NCI-H2029 treated with DMSO at 0.1 percent for 48 hours (cell line): ENCODE data around the gene ZNF629.
"Not testable (repeated sequence)": the region's sequence is repeated elsewhere in the genome, so short reads cannot be mapped to it uniquely, and the experiment has no call there.

Experiments
- DNase-seq: peaks from one replicate; lab custom pipeline; 2025; lab: John Stamatoyannopoulos, UW

ZNF629 gene

DNA sequence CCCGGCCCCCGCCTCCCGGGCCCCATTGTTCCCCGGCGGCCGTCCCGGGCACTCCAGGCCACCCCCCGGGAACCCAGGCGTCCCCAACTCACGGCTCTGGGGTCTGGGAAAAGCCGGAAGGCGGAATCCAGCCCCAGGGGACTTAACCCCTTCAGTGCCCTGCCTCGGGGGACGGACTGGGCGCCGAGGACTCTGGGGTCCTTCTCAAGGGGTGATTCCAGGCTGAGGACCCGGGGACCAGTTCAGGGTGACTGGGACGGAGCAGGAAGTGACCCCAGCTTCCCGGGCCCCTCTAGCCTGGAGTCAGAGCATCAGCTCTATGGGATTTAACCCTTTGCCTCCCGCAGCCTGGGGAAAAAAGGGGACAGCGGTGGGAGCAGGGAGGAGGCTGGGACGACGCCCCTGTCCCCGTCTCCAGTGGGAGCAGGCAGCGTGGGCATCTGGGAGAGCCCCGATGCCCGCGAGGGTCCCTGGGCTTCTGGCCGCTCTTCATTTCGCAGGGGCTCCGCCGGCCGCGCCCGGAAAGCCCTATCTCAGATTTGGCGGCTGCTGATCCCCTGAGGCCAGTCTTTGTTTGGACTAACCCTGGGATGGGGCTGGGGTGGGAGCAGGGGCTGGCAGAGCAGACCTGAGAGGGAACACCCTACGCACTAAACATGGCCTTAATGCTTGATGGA lies at the start of gene ZNF629:
Gene ZNF629 (minus strand): TSS at position 270 of the 677 bp plus-strand sequence. CDS start 2,723 bp downstream, outside the sequence.
- DNase-seq, result no peak

DNA sequence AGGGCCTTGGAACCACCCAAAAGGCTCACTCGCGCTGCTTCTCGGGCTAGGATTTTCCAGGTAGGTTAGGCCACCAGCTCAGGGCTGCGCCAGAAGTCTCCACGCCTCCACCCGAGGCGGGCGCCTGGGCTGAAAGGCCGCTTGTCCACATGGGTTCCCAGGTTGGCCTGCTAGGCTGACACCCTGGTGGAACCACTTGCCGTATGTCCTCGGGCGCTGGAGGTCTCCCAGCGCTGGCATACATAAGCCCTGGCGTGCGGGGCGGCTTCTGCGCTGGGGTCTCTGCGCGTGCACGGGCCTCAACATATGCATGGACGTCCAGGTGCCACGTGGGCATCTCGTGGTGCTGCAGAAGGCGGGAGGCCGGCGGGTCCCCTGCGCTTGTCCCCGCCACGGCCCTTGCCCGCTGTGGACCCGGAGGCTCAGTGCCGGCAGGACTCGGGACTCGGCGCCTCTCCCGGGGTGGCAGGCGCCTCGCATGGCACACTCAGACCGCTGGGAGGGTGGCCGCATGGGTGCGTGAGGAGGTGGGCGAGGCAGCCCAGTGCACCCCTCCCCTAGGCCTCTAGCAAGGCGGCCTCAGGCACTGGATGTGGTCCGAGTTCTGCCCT lies 47.2 kb upstream of the ZNF629 start:
- DNase-seq, result no peak

DNA sequence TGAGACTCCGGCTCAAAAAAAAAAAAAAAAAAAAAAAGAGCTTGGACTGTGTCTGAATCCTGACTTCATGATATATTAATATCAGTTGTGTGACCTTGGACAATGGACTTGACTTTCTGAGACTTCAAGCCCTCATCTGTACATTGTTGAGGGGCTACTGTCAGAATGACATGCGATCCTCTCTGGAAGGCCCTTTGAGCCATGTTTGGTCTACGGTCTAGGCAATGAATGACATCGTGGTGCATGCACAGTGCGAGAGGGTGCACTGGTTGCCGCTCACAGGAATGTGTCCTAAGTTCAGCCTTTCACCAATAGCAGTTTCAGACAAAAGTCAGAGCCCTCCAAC lies 43.0 kb upstream of the ZNF629 start:
- no peak for DNase-seq

DNA sequence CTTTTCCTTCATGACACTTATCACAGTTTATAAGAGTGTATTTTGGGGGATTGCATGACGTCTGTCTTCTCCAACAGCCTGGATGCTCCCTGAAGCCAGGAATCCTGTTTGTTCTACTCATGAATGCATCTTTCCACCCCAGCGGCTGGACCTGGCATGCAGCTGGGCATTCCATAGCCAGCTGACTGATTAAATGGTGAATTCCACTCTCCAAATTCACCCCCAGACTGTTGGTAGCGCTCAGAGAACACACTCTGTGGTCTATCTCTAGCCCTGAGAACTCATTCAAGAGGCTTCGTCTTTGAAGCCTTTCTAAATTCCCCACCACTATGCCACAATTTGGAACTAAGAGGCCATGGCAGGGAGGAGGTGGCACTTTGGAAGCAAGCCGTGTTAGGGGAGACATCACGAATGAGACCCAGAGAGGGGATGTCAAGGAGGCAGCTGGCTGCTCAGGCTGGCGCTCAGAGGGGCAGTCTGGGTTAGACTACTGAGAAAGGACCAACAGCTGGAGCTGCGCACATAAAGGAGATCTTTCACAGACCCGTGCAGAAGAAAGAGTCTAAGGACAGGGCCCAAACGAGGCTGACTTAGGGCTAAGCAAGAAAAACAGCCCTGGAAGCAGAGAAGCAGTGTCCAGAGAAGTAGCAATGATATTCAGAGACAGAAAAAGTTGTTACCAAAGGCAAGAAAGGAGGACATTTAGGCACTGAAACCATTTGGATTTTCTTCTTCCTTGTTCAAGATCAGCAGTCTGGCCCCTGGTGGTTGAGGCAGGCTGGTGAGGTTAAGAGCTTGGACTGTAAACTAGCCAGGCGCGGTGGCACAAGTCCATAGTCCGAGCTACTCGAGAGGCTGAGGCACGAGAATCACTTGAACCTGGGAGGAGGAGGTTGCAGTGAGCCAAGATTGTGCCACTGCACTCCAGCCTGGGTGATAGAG lies 42.4 kb upstream of the ZNF629 start:
- DNase-seq, result no peak

DNA sequence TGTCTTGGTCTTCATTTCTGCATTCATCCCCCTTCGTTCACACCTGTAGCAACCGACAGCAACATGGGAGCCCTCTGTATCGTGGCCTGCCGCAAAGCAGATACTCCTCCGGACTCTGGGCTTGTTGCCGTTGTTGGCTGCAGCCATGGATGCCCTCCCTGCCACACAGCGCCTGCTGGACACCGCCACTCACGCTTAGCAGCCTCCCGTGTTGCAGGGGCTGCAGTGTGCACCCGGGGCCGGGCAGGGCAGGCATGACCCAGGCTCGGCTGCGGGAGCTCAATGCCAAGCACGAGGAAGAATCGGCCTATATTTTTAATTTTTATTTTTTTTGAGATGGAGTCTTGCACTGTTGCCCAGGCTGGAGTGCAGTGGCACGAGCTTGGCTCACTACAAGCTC lies 34.9 kb upstream of the ZNF629 start:
- no peak for DNase-seq

DNA sequence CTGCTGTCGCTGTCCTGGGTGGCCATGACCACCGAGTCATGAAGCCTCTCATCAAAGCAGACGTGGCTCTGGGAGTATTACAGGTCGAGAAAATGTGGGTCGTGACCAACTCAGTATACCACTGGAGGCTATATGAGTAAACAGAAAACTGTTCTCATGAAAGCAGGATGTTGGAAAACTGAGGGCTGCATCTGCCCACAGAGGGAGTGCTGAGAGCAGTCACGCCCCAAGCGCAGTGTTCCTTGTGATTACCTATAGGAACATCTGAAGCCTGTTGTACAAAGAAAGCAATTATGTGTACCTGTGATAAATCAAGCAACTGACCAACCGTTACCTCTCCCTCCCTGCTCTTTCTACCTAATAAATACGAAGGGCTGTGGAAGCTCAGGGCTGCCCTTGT lies 34.4 kb upstream of the ZNF629 start:
- not testable (repeated sequence) for DNase-seq

DNA sequence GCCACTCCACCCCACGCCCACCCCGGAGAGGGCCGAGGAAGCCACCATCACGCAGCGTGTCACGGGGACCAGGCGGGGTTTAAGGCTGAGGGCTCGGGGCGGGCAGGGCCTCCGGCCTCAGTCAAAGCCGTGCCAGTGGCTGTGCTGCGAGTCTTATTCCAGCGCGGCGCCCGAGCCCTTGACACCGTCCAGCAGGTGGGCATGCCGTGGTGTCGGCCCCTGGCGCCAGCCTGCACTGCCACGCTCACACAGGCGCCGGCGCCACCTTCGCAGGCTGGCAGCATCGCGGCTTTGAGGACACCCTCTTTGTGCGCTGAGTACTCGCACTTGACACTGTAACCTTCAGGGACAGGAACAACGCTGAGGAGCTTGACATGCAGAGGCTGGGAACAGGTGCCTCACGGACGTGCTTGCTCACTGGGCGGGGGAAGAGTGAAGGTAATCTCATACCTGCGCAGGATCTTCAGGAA lies 34.0 kb upstream of the ZNF629 start:
- peak; percentile 59 for DNase-seq

DNA sequence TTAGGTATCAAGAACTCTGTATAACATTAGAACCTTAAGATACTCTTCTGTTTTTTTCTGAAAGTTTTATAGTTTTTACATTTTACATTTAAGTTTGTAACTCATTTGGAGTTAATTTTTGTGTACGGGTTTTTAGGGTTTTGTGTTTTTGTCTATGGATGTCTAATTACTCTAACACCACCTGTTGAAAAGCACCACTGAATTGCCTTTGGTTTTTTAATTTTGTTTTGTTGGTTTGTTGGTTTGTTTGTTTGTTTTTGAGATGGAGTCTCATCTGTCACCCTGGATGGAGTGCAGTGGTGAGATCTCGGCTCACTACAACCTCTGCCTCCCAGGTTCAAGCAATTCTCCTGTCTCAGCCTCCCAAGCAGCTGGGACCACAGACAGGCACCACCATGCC lies 29.8 kb upstream of the ZNF629 start:
- DNase-seq, result no peak

DNA sequence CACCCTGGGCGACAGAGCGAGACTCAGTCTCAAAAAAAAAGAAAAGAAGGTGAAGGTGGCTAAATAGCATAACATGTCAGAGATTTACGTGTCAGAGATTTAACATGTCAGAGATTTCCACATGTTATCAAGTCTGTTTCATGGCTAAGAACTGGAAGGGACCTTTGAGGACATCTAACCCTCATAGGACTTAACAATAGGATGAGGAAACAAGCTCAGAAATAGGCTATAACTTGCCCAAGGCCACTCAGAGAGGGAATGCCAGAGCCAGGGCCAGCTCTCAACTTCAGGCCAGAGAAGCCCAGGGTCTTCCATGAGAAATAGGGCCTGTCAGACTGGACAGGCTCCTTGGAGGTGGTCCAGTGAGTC lies 26.8 kb upstream of the ZNF629 start:
- DNase-seq, result no peak

DNA sequence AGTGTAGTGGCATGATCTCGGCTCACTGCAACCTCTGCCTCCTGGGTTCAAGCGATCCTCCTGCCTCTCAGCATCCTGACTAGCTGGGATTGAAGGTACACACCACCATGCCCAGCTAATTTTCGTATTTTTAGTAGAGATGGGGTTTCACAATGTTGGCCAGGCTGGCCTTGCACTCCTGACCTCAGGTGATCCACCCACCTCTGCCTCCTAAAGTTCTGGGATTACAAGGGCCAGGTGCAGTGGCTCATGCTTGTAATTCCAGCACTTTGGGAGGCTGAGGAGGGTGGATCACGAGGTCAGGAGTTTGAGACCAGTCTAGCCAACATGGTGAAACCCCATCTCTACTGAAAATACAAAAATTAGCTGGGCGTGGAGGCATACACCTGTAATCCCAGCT lies 22.7 kb upstream of the ZNF629 start:
- not testable (repeated sequence) for DNase-seq

DNA sequence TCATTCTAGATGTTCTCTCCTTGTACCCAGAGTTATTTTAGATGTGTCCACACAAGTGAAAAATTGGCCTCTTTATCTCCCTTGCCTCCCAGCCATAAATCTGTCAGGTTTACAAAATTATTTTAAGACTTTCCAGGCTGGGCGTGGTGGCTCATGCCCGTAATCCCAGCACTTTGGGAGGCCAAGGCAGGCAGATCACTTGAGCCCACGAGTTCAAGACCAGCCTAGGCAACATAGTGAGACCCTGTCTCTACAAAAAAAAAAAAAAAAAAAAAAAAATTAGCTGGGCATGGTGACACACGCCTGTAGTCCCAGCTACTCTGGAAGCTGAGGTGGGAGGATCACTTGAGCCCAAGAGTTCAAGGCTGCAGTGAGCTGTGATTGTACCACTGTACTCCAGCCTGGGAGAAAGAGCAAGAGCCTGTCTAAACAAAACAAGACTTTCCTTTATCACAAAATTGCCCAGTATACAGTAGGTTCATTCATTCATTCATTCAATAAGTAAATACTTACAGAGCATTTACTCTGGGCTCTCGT lies 22.0 kb upstream of the ZNF629 start:
- DNase-seq, result not testable (repeated sequence)

DNA sequence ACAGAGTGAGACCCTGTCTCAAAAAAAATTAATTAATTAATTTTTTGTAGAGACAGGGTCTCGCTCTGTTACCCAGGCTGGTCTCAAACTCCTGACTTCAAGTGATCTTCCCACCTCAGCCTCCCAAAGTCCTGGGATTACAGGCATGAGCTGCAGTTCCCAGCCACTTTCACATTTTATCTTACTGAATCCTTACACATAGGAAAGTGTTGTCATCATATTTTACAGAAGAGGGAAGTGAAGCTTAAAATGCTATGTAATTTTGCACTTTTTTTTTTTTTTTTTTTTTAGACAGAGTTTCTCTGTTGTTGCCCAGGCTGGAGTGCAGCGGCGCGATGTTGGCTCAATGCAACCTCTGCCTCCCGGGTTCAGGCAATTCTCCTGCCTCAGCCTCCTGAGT lies 21.1 kb upstream of the ZNF629 start:
- DNase-seq, result no peak

DNA sequence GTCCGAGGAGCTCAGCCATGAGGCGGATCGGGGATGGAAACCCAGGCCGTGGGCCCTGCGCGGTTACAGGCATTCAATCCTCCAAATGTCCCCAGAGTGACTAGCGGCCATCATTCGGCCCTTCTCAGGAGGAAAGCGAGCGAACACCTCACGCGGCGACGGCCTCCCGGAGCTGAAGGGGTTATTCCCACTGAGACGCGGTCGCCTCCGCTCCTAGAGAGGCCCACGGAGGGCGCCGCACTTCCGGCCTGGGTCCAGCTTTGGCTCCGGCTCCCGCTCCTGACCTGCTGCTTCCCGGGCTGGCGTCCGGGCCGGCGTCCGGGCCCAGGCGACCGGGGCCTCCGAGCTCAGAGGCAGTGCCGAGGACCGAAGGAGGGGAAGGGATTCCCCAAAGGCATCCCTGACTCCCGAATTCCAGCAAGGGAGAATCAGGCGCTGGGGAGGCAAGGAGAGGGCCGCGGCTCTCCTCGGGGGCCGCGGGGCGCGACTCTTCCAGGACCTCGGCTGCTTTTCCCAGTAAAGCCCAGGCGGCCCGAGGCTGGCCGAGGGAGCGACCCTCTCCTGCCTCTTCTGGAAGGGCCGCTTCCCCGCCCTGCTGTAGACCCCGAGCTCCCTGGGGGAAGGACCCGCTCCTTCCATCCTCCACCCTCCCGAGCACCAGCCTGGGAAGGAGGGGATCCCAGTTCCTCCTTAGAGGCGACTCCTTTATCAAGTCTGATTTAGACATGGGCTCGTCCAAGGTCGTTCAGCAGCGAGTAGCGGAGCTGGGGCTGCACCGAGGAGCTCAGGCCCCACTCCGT lies 18.6 kb upstream of the ZNF629 start:
- peak; percentile 24 for DNase-seq

DNA sequence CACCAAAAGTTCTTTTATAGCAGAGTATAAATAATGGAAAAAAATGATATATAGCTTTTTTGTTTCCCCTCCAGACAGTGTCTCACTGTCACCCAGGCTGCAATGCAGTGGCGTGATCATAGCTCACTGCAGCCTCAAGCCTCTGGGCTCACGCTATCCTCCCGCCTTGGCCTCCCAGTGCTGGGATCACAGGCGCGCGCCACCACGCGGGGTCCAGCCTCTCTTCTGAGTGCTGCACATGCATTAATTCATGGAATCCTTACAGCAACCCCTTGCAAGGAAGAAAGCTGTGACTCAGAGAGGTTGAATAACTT lies 18.0 kb upstream of the ZNF629 start:
- DNase-seq, result no peak

DNA sequence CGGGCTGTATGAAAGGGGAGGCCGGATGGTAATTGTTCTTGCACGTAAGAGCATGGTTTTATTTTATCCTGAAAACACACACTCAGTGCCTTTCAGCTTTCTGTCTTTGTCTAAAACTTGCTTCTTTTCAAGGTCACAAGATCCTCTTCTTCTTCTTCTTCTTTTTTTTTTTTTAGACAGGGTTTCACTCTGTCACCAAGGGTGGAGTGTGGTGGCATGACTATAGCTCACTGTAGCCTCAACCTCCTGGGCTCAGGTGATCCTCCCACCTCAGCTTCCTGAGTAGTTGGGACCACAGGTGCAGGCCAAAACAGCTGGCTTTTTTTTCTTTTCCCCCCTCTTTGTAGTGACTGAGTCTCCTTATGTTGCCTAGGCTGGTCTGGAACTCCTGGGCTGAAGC lies 15.9 kb upstream of the ZNF629 start:
- no peak for DNase-seq

DNA sequence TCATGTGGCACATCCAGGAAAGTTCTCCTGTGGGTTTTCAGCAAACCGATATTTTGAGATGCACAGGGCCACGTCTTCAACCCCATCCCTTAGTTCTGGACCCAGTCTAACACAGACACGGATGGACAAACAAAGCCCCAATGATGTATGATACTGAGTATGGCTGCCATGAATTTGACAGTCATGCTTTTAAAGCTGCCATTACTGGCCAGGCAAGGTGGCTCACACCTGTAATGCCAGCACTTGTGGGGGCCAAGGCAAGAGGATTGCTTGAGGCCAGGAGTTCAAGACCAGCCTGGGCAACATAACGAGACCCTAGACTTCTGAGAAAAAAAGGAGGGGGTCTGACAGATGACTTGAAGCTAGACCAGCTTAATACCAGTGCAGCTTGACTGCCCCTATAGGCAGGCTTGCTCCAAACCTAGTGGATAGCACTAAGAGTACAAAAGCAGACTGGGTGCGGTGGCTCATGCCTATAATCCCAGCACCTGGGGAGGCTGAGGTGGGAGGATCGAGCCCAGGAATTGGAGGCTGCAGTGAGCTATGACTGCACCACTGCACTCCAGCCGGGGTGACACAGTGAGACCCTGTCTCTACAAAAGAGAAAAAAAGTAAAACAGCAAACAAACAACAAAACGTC lies 10.8 kb upstream of the ZNF629 start:
- DNase-seq, result no peak

DNA sequence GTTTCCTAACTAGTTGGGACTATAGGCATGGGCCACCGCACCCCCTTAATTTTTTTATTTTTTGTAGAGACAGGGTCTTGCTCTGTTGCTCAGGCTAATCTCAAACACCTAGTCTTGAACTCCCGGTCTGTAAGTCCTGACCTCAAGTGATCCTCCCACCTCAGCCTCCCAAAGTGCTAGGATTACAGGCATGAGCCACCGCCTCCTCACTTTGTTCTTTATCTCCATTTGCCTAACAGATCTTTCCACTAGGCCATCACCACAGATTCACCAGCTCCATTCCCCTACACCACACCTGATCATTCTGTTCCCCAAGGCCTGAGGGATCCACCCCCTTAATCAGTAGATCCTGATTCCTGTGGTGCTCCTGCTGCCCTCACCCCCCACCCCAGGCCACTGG lies 7.6 kb upstream of the ZNF629 start:
- no peak for DNase-seq

DNA sequence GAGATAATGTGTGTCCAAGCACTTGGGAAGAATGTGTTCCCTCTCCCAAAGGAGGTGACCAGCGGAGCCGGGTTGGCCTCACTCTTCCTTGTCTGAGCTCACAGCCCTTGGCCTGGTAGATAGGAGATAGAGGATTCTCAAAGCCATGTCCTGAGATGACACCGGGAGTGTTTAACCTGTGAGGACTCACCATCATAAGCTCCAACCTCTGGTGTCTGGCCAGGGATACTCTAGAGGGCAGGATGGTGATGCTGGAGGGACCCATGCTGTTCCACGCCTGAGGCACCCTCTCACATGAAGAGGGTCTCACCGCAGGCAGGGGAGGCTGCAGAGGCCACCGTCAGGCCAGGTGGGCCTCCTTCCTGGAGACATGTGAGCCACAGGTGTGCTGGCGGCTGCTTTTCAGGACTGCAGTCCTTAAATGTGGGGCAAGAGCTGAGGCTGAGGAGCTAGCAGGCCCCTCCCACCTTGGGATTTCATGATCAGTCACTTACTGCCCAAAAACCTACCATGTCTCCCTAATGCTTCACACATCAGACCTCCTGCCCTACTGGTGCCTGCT lies 6.6 kb upstream of the ZNF629 start:
- no peak for DNase-seq

DNA sequence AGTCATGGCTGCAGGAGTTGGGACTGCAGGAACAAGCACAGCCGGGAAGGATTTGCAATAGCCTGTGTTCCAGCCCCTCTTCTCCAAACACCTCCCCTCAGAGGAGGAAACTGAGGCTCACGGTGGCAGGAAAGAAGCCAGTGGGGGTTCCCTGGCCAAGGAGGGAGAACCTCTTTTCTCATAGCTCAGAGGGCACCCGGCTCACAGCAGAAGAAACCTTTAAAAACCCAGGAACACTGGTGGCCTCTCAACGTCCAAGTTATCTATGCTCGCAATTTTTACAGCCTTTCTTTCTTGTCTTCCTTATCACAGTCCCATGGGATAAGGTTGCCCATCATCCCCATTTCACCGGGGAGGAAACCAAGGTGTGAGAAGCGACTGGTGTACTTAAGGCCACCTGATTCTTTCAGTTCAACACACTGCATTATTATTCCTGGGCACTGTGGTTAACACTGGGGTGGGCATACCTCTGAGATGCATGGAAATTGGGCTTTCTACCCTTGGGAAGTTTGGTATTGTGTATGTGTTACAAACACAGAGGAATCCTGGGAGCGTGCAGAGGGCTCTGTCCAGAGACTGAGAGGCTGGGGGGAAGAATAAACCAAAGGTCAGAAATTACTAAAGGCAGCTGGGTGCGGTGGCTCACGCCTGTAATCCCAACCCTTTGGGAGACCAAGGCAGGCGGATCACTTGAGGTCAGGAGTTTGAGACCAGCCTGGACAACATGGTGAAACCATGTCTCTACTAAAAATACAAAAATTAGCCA lies 791 bp upstream of the ZNF629 start:
- DNase-seq, result no peak
